HAP-1 (cell line): ENCODE results near the gene TTF2.

ENCODE experiments used
- DNase-seq, 2 experiments: peaks; one replicate each; pipeline ENCODE4 v3.0.0-alpha.2; 2016 to 2020; ENCODE audit warnings: low spot score in 2 of 2
- H3K27me3 ChIP-seq: fragments of 250-450 bp; sonication (Bioruptor Pico); 2 replicates; pipeline ENCODE4 v1.5.1; 2020; ENCODE audit warnings: low read depth, mild to moderate bottlenecking, moderate library complexity
- H3K36me3 ChIP-seq: fragments of 250-450 bp; sonication (Bioruptor Pico); replicated peaks from 2 replicates; pipeline ENCODE4 v1.5.1; 2020; ENCODE audit warnings: mild to moderate bottlenecking
- H3K4me1 ChIP-seq: fragments of 250-450 bp; sonication (Bioruptor Pico); 2 replicates; pipeline ENCODE4 v1.5.1; 2020; ENCODE audit warnings: mild to moderate bottlenecking
- H3K4me3 ChIP-seq: fragments of 250-450 bp; sonication (Bioruptor Pico); 2 replicates; pipeline ENCODE4 v1.5.1; 2020; ENCODE audit warnings: mild to moderate bottlenecking, moderate library complexity
- H3K9me3 ChIP-seq: fragments of 250-450 bp; sonication (Bioruptor Pico); 2 replicates; pipeline ENCODE4 v1.5.1; 2020; ENCODE audit warnings: mild to moderate bottlenecking, moderate library complexity
- in situ Hi-C: fragments of 300-500 bp; cut with MboI; formaldehyde crosslinking; loops from 3 replicates; pipeline ENCODE4 v1.14.3; 2020; ENCODE audit warnings: low sequenced_read_pairs, inconsistent platforms, mixed read lengths

The TTF2 gene

DNA sequence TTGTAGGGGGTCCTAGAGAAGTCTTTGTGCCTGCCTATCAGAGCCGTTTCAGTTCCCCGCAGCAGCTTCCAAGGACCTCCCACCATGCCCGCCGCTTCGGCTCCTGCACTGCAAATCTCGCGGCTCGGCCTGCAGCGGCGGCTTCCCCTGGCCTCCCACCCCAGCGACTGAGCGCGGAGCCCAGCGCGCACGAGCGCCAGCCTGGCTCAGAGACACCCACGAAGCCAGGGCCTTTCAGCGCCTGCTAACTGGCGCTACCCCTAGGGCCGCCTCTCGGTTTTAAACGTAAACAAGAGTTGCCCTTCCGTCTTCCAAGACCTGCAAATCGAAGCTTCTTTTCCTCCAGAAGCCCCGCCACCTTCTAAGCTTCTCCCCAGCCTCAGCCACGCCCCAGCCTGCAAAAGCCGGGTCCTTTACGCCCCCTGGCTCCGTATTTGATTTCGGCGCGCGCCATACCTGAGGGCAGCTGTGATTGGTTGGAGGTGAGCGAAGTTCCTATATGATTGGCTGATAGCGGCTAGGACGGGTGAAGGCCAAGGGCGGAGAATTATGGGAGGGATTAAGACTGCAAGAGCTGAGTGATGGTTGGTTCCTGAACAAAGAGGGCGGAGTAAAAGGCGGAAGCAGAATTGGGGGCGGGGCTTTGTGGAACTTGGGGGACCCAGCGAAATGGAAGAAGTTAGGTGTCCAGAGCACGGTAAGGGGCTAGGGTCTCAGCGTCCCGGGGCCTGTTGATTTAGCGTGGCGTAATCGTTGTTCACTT, at the start of gene TTF2:
Gene TTF2, plus strand, starts transcription at position 649 of the 763 bp plus-strand sequence. Its CDS starts 21 bp downstream, at position 670.
- Histone ChIP-seq H3K27me3 (no peaks in the 10 kb centered on the region), H3K4me3 (peak within 1 kb of the TSS; percentile 59), H3K36me3 (peaks cover 28% of the 10 kb centered on the region), H3K9me3 (no peaks in the 10 kb centered on the region), H3K4me1 (peaks cover 21% of the 10 kb centered on the region)
- in situ Hi-C loops, result loop anchor here (25.0 kb wide), 1 partner anchor 473 kb away; no protein-coding TSS in a partner anchor
- peak; percentile 98 to 99 for DNase-seq

DNA sequence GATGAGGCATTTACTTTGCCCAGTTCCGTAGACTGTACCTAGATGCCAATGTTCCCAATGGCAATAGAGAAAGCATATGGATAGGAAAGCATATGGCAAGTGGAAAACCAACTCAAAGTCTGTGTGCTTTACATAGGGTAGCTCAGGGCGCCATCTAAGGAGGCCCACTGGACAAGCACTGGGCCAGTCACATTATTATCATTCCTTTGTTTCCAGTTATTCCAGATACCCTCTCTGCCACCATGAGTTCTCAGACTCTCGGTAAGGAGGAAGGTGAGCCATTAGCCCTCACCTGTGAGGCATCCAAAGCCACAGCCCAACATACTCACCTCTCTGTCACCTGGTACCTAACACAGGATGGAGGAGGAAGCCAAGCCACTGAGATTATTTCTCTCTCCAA, 48.8 kb upstream of the TTF2 start:
- Histone ChIP-seq H3K4me1 (peaks cover 5% of the 10 kb centered on the region), H3K36me3 (no peaks in the 10 kb centered on the region)
- in situ Hi-C loops, result no loop called here

DNA sequence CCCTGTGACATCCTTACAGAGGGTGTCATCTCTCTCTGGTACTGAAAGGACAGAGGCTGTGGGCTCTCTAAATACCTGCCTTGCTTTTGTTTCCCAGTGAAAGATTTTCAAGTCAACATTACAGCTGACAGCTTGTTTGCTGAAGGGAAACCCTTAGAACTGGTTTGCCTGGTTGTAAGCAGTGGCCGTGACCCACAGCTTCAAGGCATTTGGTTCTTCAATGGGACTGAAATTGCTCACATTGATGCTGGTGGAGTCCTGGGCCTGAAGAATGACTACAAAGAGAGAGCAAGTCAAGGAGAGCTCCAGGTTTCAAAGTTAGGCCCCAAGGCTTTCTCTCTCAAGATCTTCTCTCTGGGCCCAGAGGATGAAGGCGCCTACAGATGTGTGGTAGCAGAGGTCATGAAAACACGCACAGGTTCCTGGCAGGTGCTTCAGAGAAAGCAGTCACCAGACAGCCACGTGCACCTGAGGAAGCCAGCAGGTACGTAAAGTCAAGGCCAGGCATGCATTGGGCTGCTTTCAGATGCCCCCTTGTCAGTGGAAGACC, 46.7 kb upstream of the TTF2 start:
- H3K36me3 ChIP-seq, result no peaks in the 10 kb centered on the region
- in situ Hi-C loops, result no loop called here
- H3K27me3 ChIP-seq, result no peaks in the 10 kb centered on the region
- DNase-seq, result no peak
- H3K4me3 ChIP-seq, result no peak overlapping the region
- no peaks in the 10 kb centered on the region for H3K9me3 ChIP-seq
- peaks cover 5% of the 10 kb centered on the region for H3K4me1 ChIP-seq

More for the DNA sequence above, 48.8 kb upstream of the TTF2 start:
- Histone ChIP-seq H3K4me3 (no peak overlapping the region), H3K9me3 (no peaks in the 10 kb centered on the region), H3K27me3 (no peaks in the 10 kb centered on the region)
- DNase-seq, result no peak

DNA sequence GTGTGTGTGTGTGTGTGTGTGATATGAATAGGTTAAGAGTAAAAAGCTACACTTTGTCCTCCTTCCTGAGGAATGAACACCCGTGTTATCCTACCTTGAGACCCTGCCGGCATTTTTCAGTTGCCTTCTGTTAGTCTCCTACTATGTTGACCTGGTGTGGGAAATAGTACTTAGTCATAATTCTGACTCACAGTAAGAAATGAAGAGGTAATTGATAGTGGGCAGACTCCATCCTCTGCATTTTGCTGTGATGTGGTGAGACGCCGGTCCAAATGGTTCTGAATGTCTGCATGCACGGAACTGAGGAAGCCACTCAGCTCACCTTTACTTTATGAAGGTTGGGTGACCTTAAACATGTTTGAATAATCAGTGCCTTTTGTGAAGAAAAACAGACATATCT, 45.9 kb upstream of the TTF2 start:
- H3K36me3 ChIP-seq, result no peaks in the 10 kb centered on the region
- H3K9me3 ChIP-seq, result no peaks in the 10 kb centered on the region
- H3K27me3 ChIP-seq, result no peaks in the 10 kb centered on the region
- DNase-seq, result no peak
- H3K4me1 ChIP-seq, result peaks cover 5% of the 10 kb centered on the region
- no peak overlapping the region for H3K4me3 ChIP-seq
- in situ Hi-C loops, result no loop called here

DNA sequence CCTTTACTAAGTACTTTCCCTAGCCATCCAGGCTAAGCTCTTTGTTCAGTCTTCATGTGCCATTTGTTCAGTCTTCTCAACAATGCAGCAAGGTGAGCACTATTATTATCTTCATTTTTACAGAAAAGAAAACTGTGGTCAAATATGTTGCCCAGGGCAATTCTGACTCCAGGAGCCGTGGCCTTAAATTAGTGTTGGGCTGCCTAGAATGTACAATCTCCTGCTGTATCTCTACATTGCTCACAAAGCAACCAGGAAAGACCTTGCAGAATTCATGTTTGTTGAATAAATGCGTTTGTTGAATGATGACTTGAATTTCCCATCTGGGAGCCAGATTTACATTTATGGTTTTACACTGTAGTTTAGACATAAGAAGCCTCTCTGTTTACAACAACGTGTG, 44.4 kb upstream of the TTF2 start:
- H3K27me3 ChIP-seq, result no peaks in the 10 kb centered on the region
- in situ Hi-C loops, result no loop called here
- no peak overlapping the region for H3K4me3 ChIP-seq
- H3K36me3 ChIP-seq, result no peaks in the 10 kb centered on the region
- H3K4me1 ChIP-seq, result peaks cover 5% of the 10 kb centered on the region
- no peak for DNase-seq
- no peaks in the 10 kb centered on the region for H3K9me3 ChIP-seq

DNA sequence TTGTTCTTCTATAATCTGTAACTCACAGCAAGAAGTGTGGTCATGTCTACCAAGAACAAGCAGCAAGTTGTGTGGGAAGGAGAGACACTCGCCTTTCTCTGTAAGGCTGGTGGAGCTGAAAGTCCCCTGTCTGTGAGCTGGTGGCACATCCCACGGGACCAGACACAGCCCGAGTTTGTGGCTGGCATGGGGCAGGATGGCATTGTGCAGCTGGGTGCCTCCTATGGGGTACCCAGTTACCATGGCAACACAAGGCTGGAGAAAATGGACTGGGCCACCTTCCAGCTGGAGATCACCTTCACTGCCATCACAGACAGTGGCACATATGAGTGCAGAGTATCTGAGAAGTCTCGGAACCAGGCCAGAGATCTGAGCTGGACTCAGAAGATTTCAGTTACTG, 43.1 kb upstream of the TTF2 start:
- DNase-seq, result no peak

DNA sequence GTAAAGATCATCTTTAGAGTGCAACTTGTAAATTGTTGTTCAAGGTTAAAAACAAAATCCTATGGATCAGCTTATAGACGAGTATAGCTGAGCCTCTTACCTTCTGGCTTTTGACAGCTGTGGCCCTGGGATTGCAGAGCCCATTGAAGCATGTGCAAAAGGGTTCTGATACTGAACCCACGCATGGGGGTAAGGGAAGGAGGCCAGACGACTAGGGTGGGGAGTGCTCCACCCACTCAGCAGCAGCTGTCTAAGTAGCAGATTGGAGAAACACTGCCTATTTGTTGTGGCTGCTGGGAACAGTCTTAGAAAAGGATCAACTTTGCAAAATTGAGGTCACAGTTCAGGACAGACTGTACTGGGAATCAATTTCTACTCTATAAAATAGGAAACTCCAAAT, 42.5 kb upstream of the TTF2 start:
- Histone ChIP-seq H3K9me3 (no peaks in the 10 kb centered on the region), H3K4me1 (peaks cover 5% of the 10 kb centered on the region), H3K36me3 (no peaks in the 10 kb centered on the region), H3K4me3 (no peak overlapping the region), H3K27me3 (no peaks in the 10 kb centered on the region)
- DNase-seq, result no peak
- in situ Hi-C loops, result no loop called here

More for the DNA sequence above, 43.1 kb upstream of the TTF2 start:
- no peaks in the 10 kb centered on the region for H3K27me3 ChIP-seq
- in situ Hi-C loops, result no loop called here
- no peaks in the 10 kb centered on the region for H3K36me3 ChIP-seq
- peaks cover 5% of the 10 kb centered on the region for H3K4me1 ChIP-seq
- no peaks in the 10 kb centered on the region for H3K9me3 ChIP-seq
- H3K4me3 ChIP-seq, result no peak overlapping the region

DNA sequence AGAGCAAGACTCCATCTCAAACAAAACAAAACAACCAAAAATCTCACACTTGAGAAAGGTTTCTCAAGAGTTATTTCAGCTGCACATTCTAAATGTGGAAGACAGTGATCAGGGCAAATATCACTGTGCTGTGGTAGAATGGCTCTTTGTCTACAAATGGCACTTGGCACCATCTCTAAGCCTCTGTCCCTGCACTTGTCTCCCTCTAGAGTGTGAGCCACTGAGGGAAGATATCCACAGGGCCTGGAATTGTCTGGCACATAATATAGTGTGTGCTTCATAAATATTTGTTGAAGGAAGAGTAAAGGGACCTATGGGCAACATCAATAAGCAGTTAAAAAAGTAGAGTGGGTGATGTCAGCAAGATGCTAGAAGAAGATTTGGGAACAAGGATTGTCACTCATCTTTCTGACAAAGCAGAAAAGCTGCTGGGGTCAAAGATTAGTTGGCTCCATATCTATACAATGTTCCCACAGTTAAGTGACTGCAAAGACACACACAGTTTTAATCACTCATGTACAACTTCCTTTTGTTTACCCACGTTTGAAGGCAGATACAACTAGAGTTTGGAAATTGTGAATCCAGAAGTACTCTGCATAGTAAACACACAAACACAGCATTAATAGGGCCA, 39.5 kb upstream of the TTF2 start:
- Histone ChIP-seq H3K9me3 (no peaks in the 10 kb centered on the region), H3K4me3 (no peak overlapping the region), H3K36me3 (no peaks in the 10 kb centered on the region), H3K4me1 (0 out of 2 replicates have a peak, but pooled peaks cover 2% of the 10 kb centered on the region), H3K27me3 (no peaks in the 10 kb centered on the region)
- no peak for DNase-seq
- in situ Hi-C loops, result no loop called here

DNA sequence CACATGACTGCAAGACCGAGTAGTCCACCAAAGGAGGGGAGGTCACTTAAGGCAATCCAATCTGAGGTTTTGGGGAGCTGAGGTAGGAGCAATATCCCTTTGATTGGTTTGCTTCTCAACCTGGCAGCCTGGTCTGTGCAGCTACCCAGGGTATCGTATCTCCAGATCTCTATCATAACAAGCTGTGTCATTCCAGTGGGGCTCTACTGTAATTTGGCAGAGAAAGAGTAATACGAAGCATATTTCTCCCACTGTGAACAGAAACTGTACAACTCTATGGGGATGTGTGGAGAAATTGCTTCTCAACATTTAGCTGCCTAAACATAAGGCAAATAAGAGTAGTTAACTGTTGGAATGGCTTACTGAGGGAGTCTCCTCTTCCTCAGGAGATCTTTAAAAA, 38.0 kb upstream of the TTF2 start:
- in situ Hi-C loops, result no loop called here
- Histone ChIP-seq H3K4me1 (no peaks in the 10 kb centered on the region), H3K27me3 (no peaks in the 10 kb centered on the region), H3K9me3 (no peaks in the 10 kb centered on the region), H3K4me3 (no peak overlapping the region), H3K36me3 (no peaks in the 10 kb centered on the region)
- no peak for DNase-seq

DNA sequence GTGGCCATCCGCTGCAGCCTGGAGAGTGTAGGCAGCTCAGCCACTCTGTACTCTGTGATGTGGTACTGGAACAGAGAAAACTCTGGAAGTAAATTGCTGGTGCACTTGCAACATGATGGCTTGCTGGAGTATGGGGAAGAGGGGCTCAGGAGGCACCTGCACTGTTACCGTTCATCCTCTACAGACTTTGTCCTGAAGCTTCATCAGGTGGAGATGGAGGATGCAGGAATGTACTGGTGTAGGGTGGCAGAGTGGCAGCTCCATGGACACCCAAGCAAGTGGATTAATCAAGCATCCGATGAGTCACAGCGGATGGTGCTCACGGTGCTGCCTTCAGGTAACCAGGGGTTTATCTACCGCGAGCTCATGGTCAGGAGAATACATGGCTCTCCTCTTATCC, 34.6 kb upstream of the TTF2 start:
- in situ Hi-C loops, result no loop called here
- Histone ChIP-seq H3K4me1 (no peaks in the 10 kb centered on the region), H3K9me3 (no peaks in the 10 kb centered on the region), H3K36me3 (no peaks in the 10 kb centered on the region), H3K27me3 (no peaks in the 10 kb centered on the region), H3K4me3 (no peak overlapping the region)
- DNase-seq, result no peak

DNA sequence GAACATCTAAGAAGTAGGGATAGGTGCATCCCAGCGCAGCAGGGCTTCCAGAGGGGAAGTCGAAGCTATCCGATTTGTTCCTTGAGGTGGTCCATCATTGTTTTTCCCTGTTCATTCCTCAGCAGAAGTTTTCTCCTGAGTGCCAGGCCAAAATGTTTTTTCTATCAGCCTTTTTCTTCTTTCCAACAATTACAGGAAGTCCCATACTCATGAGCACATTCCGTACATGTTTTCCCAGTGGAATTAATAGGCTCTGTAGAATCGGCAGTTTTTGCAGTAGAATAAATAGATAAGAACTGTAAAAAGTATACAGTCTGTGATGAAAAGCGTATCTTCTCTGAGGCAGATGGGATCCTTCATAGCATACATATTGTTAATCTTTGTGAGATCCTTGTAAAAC, 33.8 kb upstream of the TTF2 start:
- Histone ChIP-seq H3K27me3 (no peaks in the 10 kb centered on the region), H3K36me3 (no peaks in the 10 kb centered on the region), H3K9me3 (no peaks in the 10 kb centered on the region), H3K4me1 (no peaks in the 10 kb centered on the region), H3K4me3 (no peak overlapping the region)
- in situ Hi-C loops, result no loop called here
- no peak for DNase-seq

DNA sequence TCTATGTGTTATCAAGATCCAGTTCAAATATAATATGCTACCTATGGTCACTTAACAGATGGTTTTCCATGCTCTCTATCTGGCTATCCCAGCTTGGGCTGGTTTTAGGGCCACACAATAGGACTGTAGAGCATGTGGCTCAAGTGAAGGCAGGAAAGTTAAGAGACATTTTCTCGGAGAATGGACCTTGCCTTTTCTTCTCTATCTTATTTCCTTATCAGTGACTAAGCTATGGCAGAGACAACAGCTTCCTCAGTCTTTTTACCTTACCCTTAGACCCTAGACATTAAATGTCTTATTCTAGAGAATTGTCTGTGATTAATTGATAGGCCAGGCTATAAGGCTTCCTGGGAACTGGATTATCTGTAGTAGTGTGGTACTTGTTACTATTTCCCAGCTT, 30.4 kb upstream of the TTF2 start:
- no peak for DNase-seq
- H3K9me3 ChIP-seq, result no peaks in the 10 kb centered on the region
- in situ Hi-C loops, result no loop called here
- no peaks in the 10 kb centered on the region for H3K27me3 ChIP-seq
- no peaks in the 10 kb centered on the region; the same call in 1 of the 2 replicates for H3K36me3 ChIP-seq
- H3K4me3 ChIP-seq, result no peak overlapping the region
- no peaks in the 10 kb centered on the region for H3K4me1 ChIP-seq

DNA sequence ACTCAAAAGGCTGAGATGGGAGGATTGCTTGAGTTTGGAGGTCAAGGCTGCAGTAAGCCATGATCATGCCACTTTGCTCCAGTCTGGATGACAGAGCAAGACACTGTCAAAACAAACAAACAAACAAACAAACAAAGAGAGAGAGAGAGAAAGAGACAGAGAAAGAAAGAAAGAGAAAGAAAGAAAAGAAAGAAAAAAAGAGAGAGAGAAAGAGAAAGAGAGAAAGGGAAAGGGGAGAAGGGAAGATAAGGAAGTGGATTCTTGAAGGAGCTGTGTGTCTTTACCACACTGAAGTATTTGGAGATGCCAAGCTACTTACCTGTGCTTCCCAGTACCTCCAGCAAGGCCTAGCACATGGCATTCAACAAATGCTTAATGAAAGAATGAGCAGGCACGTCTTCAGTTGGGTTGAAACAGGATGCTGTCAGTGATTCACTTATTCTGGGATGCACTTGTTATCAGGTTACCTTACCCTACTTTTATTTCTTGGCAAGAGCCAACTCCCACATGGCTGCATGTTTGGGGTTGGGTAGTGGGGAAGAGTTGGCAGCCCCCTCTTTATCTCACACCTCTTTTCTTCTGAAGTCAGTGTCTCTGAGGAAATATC, 29.8 kb upstream of the TTF2 start:
- no peak for DNase-seq
- Histone ChIP-seq H3K27me3 (no peaks in the 10 kb centered on the region), H3K4me3 (no peak overlapping the region), H3K9me3 (no peaks in the 10 kb centered on the region), H3K36me3 (no peaks in the 10 kb centered on the region; the same call in 1 of the 2 replicates), H3K4me1 (no peaks in the 10 kb centered on the region; the same call in 1 of the 2 replicates)
- in situ Hi-C loops, result no loop called here

DNA sequence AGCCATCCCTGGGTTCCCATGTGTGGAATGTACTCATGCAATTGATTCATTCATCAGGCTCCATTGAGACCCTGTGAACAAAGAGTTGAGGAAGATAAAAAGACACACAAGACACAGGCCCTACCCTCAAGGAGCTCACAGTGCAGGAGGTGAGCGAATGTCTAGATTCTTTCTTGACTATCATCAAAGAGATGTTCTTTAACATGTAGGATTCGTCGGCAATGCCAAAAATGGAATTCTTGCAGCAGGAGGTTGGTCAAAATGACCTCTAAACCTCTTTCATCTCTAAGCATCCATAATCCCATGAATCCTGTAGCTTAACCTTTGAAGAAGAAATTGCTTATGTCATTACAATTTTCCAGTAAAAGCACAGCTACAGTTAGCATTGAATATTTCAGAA, 27.9 kb upstream of the TTF2 start:
- Histone ChIP-seq H3K27me3 (no peaks in the 10 kb centered on the region), H3K36me3 (no peaks in the 10 kb centered on the region; the same call in 1 of the 2 replicates), H3K4me3 (no peak overlapping the region), H3K9me3 (no peaks in the 10 kb centered on the region), H3K4me1 (no peaks in the 10 kb centered on the region; the same call in 1 of the 2 replicates)
- in situ Hi-C loops, result no loop called here
- DNase-seq, result no peak
